Measurements from ENCODE around the gene SMIM7. TPM values are rescaled to one million over a fixed set of nuclear protein-coding genes. Genes with fewer than 3 reads are reported as not detected.
A peak's percentile ranks its signal among the peaks of the same experiment; 100 is the strongest.

SMIM7 gene
- total and polyA plus RNA-seq, 7 donors: 16.1 to 76.9 (median 50.0) TPM

DNA sequence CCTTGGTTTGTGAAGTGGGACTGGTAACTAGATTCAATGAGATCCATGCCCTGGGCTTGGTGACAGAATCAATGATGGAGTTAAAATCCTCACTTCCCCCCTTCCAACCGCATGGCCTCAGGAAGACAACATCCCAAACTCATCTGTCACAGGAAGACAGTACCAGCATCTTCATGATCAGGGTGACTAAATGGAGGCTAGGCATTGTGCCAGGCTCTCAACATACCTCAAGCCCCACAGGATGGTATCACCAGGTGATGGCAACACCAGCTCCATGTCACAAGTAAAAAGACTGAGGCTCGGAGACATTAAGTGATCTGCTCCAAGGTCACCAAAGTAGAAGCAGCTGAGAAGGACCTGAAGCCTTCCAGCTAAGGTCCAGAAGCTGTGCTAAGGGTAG is 46.1 kb downstream of the SMIM7 start:
- intact Hi-C loops (cut with DNase I): no loop called here
- TF ChIP-seq, protein P1, sequence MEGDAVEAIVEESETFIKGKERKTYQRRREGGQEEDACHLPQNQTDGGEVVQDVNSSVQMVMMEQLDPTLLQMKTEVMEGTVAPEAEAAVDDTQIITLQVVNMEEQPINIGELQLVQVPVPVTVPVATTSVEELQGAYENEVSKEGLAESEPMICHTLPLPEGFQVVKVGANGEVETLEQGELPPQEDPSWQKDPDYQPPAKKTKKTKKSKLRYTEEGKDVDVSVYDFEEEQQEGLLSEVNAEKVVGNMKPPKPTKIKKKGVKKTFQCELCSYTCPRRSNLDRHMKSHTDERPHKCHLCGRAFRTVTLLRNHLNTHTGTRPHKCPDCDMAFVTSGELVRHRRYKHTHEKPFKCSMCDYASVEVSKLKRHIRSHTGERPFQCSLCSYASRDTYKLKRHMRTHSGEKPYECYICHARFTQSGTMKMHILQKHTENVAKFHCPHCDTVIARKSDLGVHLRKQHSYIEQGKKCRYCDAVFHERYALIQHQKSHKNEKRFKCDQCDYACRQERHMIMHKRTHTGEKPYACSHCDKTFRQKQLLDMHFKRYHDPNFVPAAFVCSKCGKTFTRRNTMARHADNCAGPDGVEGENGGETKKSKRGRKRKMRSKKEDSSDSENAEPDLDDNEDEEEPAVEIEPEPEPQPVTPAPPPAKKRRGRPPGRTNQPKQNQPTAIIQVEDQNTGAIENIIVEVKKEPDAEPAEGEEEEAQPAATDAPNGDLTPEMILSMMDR (IDR thresholded peaks at IDR 0.05): no peak
- peak in 1 of 2 donors; percentile 3 for DNase-seq
- WGBS, 3 donors: 75 to 89% (median 82%) methylated on average over 2 of the region's 2 CpGs
- Histone ChIP-seq H3K36me3 (ENCODE audit: insufficient read depth in 1 of 2, low read depth in 1 of 2) (no peaks in the 10 kb centered on the region), H3K27me3 (ENCODE audit: insufficient read depth in 3 of 3, low read length in 2 of 3) (no peaks in the 10 kb centered on the region), H3K4me3 (no peak overlapping the region), H3K27ac (no peak overlapping the region), H3K9me3 (no peaks in the 10 kb centered on the region), H3K4me1 (peaks cover 60% of the 10 kb centered on the region)
- ATAC-seq: no peak

DNA sequence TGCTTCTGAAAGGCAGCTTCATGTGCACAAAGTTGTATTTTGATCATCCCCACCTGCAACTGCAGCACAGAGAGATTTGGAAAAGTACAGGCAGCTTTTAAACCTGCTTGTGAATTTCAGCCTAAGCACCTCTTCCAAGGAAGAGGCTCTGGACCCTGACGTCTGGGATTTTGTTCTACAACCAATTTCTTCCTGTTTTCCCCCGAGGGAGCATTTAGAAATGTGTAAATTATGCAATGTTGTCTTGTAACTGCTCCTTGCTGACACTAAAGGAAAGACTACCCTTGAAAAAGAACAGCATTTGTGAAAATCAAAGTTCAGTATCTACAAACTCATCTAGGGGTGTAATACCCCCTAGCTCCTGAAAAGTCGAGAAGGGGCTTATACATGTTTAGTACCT is 47.3 kb downstream of the SMIM7 start:
- TF ChIP-seq, protein P1 (IDR thresholded peaks at IDR 0.05): no peak
- H3K9me3 ChIP-seq: no peaks in the 10 kb centered on the region
- no peak overlapping the region for H3K4me3 ChIP-seq
- H3K27me3 ChIP-seq (ENCODE audit: insufficient read depth in 3 of 3, low read length in 2 of 3): no peaks in the 10 kb centered on the region
- DNase-seq (peak in 1 of 2 donors; percentile 2), ATAC-seq (no peak)
- no peaks in the 10 kb centered on the region for H3K36me3 ChIP-seq (ENCODE audit: insufficient read depth in 1 of 2, low read depth in 1 of 2)
- intact Hi-C loops (cut with DNase I): no loop called here
- peak overlapping the region; percentile 75 for H3K27ac ChIP-seq
- WGBS, 3 donors: 48 to 52% (median 49%) methylated on average over 3 of the region's 3 CpGs
- peaks cover 60% of the 10 kb centered on the region for H3K4me1 ChIP-seq

DNA sequence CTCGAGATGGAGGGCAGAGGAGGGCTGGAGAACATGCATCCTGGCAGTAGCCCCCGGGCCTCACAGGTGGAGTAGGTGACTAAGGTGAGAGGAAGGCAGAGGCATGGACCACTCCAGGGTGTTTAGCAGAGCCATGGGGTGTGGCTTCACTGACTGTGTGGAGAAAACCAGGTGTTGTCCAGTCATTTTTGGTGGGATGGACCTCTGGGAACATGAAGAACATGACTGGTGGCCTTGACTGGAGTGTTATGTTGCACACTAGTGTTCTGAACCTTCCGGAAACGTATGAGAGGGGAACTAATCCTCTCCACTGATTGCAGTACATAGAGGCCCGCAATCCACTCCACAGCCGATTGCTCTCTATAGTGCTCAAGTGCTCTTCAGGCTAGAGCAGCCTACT is 48.8 kb downstream of the SMIM7 start:
- Histone ChIP-seq H3K9me3 (no peaks in the 10 kb centered on the region), H3K4me1 (peaks cover 63% of the 10 kb centered on the region), H3K27ac (peak overlapping the region; percentile 75), H3K36me3 (ENCODE audit: insufficient read depth in 1 of 2, low read depth in 1 of 2) (no peaks in the 10 kb centered on the region), H3K4me3 (no peak overlapping the region), H3K27me3 (ENCODE audit: insufficient read depth in 3 of 3, low read length in 2 of 3) (no peaks in the 10 kb centered on the region)
- DNase-seq (peak in 1 of 2 donors; percentile 38), ATAC-seq (no peak)
- intact Hi-C loops (cut with DNase I): no loop called here
- TF ChIP-seq, protein P1 (IDR thresholded peaks at IDR 0.05): no peak
- 88 to 91% (median 90%) methylated on average over 6 of the region's 6 CpGs for WGBS, 3 donors

DNA sequence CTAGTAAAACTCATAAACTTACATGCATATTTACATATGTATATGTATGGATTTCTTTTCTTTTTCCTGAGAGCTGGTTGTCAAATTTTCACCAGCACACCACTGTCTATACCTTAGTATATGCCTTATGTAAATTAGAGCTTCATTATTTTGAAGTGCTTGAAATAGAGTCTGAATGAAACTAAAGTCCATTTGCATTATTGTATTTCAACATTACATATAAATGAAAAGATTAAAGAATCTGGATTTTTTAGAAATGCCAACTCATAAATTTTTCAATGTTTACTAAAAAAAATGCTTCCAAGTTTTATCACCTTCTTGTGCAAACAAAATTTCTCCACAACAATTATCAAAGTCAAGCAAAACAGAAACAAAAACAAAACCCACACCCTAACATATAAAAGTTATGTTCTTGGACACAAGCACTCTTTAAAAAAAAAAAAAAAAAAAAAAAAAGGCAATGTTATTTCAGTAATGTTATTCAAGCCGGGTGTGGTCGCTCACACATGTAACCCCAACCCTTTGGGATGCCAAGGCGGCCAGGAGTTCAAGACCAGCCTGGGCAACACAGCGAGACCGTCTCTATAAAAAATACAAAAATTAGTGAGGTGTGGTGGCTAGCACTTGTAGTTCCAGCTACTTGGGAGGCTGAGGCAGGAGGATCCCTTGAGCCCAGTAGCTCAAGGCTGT is 50.3 kb downstream of the SMIM7 start:
- H3K4me3 ChIP-seq: no peak overlapping the region
- intact Hi-C loops (cut with DNase I): no loop called here
- H3K27ac ChIP-seq: peak overlapping the region; percentile 3
- DNase-seq (peak in 1 of 2 donors; percentile 45), ATAC-seq (no peak)
- H3K27me3 ChIP-seq (ENCODE audit: insufficient read depth in 3 of 3, low read length in 2 of 3): no peaks in the 10 kb centered on the region
- peaks cover 70% of the 10 kb centered on the region for H3K4me1 ChIP-seq
- TF ChIP-seq, protein P1 (IDR thresholded peaks at IDR 0.05): no peak
- no peaks in the 10 kb centered on the region for H3K36me3 ChIP-seq (ENCODE audit: insufficient read depth in 1 of 2, low read depth in 1 of 2)
- H3K9me3 ChIP-seq: no peaks in the 10 kb centered on the region
- WGBS, 3 donors: 77 to 82% (median 77%) methylated on average over 5 of the region's 5 CpGs

Data from psoas muscle (tissue), 8 donors.